T-helper 2 cell treated with Interferon-gamma antibody and Interleukin-4, amounts not matched to agents 5 μg/mL and 100 μg/mL, for 36 hours (primary cell): ENCODE data around the gene AMIGO3.
"Not testable (repeated sequence)": the region's sequence is repeated elsewhere in the genome, so short reads cannot be mapped to it uniquely, and the experiment has no call there.

Source experiments
- DNase-seq: peaks from one replicate; pipeline ENCODE4 v3.0.0; 2021; ENCODE audit warnings: low spot score
- H3K27ac Mint-ChIP-seq: one replicate; pipeline ENCODE4 v1.8.0; 2021; ENCODE audit warnings: mild to moderate bottlenecking, mixed read lengths
- H3K27me3 Mint-ChIP-seq: one replicate; pipeline ENCODE4 v1.8.0; 2021; ENCODE audit warnings: low read depth, mixed read lengths
- H3K36me3 Mint-ChIP-seq: one replicate; pipeline ENCODE4 v1.8.0; 2021; ENCODE audit warnings: low read depth, mixed read lengths
- H3K4me1 Mint-ChIP-seq: one replicate; pipeline ENCODE4 v1.8.0; 2021; ENCODE audit warnings: low read depth, mixed read lengths
- H3K4me3 Mint-ChIP-seq: one replicate; pipeline ENCODE4 v1.8.0; 2022; ENCODE audit warnings: mild to moderate bottlenecking, moderate library complexity, mixed read lengths
- H3K9me3 Mint-ChIP-seq: one replicate; pipeline ENCODE4 v1.8.0; 2021; ENCODE audit warnings: mixed read lengths

The AMIGO3 gene

GRCh38 chr3:49694409-49695070, 24.9 kb downstream of the AMIGO3 start:
- H3K27ac Mint-ChIP-seq, H3K27me3 Mint-ChIP-seq, H3K4me3 Mint-ChIP-seq: not testable (repeated sequence)

GRCh38 chr3:49691481-49691880, 28.0 kb downstream of the AMIGO3 start:
- H3K27ac Mint-ChIP-seq, H3K9me3 Mint-ChIP-seq, DNase-seq, H3K36me3 Mint-ChIP-seq, H3K27me3 Mint-ChIP-seq: not testable (repeated sequence)
- H3K4me3 Mint-ChIP-seq, result peak overlapping the region; percentile 26
- H3K4me1 Mint-ChIP-seq, result peaks cover 17% of the 10 kb centered on the region

More at GRCh38 chr3:49694409-49695070, 24.9 kb downstream of the AMIGO3 start:
- H3K9me3 Mint-ChIP-seq, H3K36me3 Mint-ChIP-seq, DNase-seq: not testable (repeated sequence)
- peaks cover 12% of the 10 kb centered on the region for H3K4me1 Mint-ChIP-seq

- H3K9me3 Mint-ChIP-seq, H3K27me3 Mint-ChIP-seq, DNase-seq, H3K27ac Mint-ChIP-seq, H3K36me3 Mint-ChIP-seq: not testable (repeated sequence)
- Mint-ChIP-seq H3K4me1 (peaks cover 17% of the 10 kb centered on the region), H3K4me3 (peak overlapping the region; percentile 98)
Measured at GRCh38 chr3:49690856-49691255, 28.6 kb downstream of the AMIGO3 start.

- H3K4me3 Mint-ChIP-seq, result peak overlapping the region; percentile 98
- not testable (repeated sequence) for H3K9me3 Mint-ChIP-seq, H3K36me3 Mint-ChIP-seq, H3K27me3 Mint-ChIP-seq, DNase-seq
- peak overlapping the region; percentile 89 for H3K27ac Mint-ChIP-seq
- peaks cover 17% of the 10 kb centered on the region for H3K4me1 Mint-ChIP-seq
Measured at GRCh38 chr3:49689908-49690624, 29.4 kb downstream of the AMIGO3 start.

- H3K9me3 Mint-ChIP-seq, result no peaks in the 10 kb centered on the region
- peak within 1 kb of the TSS; percentile 98 for H3K4me3 Mint-ChIP-seq
- peaks cover 17% of the 10 kb centered on the region for H3K4me1 Mint-ChIP-seq
- peak within 1 kb of the TSS; percentile 89 for H3K27ac Mint-ChIP-seq
- DNase-seq, result peak; percentile 92
- H3K27me3 Mint-ChIP-seq, result no peaks in the 10 kb centered on the region
- H3K36me3 Mint-ChIP-seq, result peaks cover 5% of the 10 kb centered on the region
Measured at GRCh38 chr3:49689046-49689907, 30.2 kb downstream of the AMIGO3 start, which contains the start of the genes MST1 and RNF123. Gene MST1 (minus strand): TSS chr3:49689474. CDS start chr3:49688691, 783 bp downstream. Gene RNF123 (plus strand): TSS chr3:49689557. CDS start chr3:49691166, 1,609 bp downstream.

- peak overlapping the region; percentile 98 for H3K4me3 Mint-ChIP-seq
- H3K9me3 Mint-ChIP-seq, H3K36me3 Mint-ChIP-seq, DNase-seq, H3K27me3 Mint-ChIP-seq: not testable (repeated sequence)
- H3K27ac Mint-ChIP-seq, result peak overlapping the region; percentile 89
- peaks cover 17% of the 10 kb centered on the region for H3K4me1 Mint-ChIP-seq
Measured at GRCh38 chr3:49688338-49689045, 31.0 kb downstream of the AMIGO3 start.

- H3K27me3 Mint-ChIP-seq, H3K27ac Mint-ChIP-seq, H3K9me3 Mint-ChIP-seq, DNase-seq, H3K36me3 Mint-ChIP-seq: not testable (repeated sequence)
- Mint-ChIP-seq H3K4me3 (peak overlapping the region; percentile 26), H3K4me1 (peaks cover 17% of the 10 kb centered on the region)
Measured at GRCh38 chr3:49687424-49687795, 32.1 kb downstream of the AMIGO3 start.

- not testable (repeated sequence) for H3K4me3 Mint-ChIP-seq, H3K36me3 Mint-ChIP-seq, H3K27me3 Mint-ChIP-seq, H3K9me3 Mint-ChIP-seq, H3K27ac Mint-ChIP-seq
- DNase-seq, result peak; percentile 31
- H3K4me1 Mint-ChIP-seq, result peaks cover 17% of the 10 kb centered on the region
Measured at GRCh38 chr3:49686769-49687423, 32.6 kb downstream of the AMIGO3 start.

- not testable (repeated sequence) for H3K9me3 Mint-ChIP-seq, H3K4me3 Mint-ChIP-seq, H3K27me3 Mint-ChIP-seq, H3K36me3 Mint-ChIP-seq, H3K27ac Mint-ChIP-seq, DNase-seq
- peaks cover 17% of the 10 kb centered on the region for H3K4me1 Mint-ChIP-seq
Measured at GRCh38 chr3:49686346-49686745, 33.1 kb downstream of the AMIGO3 start.

GRCh38 chr3:49685846-49686245, 33.6 kb downstream of the AMIGO3 start:
- not testable (repeated sequence) for H3K4me3 Mint-ChIP-seq, H3K36me3 Mint-ChIP-seq, DNase-seq

GRCh38 chr3:49685103-49685502, 34.4 kb downstream of the AMIGO3 start:
- H3K27me3 Mint-ChIP-seq, H3K9me3 Mint-ChIP-seq, H3K27ac Mint-ChIP-seq, DNase-seq, H3K4me3 Mint-ChIP-seq, H3K36me3 Mint-ChIP-seq, H3K4me1 Mint-ChIP-seq: not testable (repeated sequence)

More at GRCh38 chr3:49685846-49686245, 33.6 kb downstream of the AMIGO3 start:
- H3K27me3 Mint-ChIP-seq, H3K9me3 Mint-ChIP-seq, H3K27ac Mint-ChIP-seq: not testable (repeated sequence)
- H3K4me1 Mint-ChIP-seq, result peaks cover 15% of the 10 kb centered on the region

GRCh38 chr3:49684453-49684852, 35.0 kb downstream of the AMIGO3 start:
- H3K36me3 Mint-ChIP-seq, result peaks cover 12% of the 10 kb centered on the region
- not testable (repeated sequence) for DNase-seq, H3K27me3 Mint-ChIP-seq, H3K4me1 Mint-ChIP-seq, H3K9me3 Mint-ChIP-seq, H3K27ac Mint-ChIP-seq, H3K4me3 Mint-ChIP-seq

GRCh38 chr3:49683162-49683561, 36.3 kb downstream of the AMIGO3 start:
- DNase-seq, result no peak
- no peaks in the 10 kb centered on the region for H3K4me1 Mint-ChIP-seq
- no peaks in the 10 kb centered on the region for H3K27me3 Mint-ChIP-seq
- H3K27ac Mint-ChIP-seq, result no peak overlapping the region
- no peaks in the 10 kb centered on the region for H3K9me3 Mint-ChIP-seq
- no peak overlapping the region for H3K4me3 Mint-ChIP-seq
- H3K36me3 Mint-ChIP-seq, result peaks cover 14% of the 10 kb centered on the region
